SK-N-SH treated with all-trans-retinoic acid at 6 μM for 48 hours (cell line): Measurements from ENCODE around the gene ARHGAP15.

Experiments
- ATAC-seq: fragments of 200-7000 bp; cut with Tn5 transposase; 3 replicates; pipeline ENCODE4 v1.9.1; 2020; ENCODE audit warnings: mild to moderate bottlenecking, moderate library complexity
- ARNTL ChIP-seq: fragments of 450-650 bp; formaldehyde crosslinking; IDR thresholded peaks from 2 replicates; pipeline ENCODE4 v1.5.0; 2020; ENCODE audit warnings: low read depth, mild to moderate bottlenecking, moderate library complexity, borderline replicate concordance
- CSDC2 ChIP-seq: fragments of 250-450 bp; sonication (Bioruptor Pico); IDR thresholded peaks from 2 replicates; pipeline ENCODE4 v1.5.0; 2020; ENCODE audit warnings: mild to moderate bottlenecking, moderate library complexity
- ESRRG ChIP-seq: fragments of 250-450 bp; sonication (Bioruptor Pico); IDR thresholded peaks from 2 replicates; pipeline ENCODE4 v1.6.1; 2021; ENCODE audit warnings: mild to moderate bottlenecking
- GLIS3 ChIP-seq: fragments of 250-450 bp; sonication (Bioruptor Pico); IDR thresholded peaks from 2 replicates; pipeline ENCODE4 v1.5.0; 2020; ENCODE audit warnings: mild to moderate bottlenecking, moderate library complexity
- ISL1 ChIP-seq: fragments of 250-450 bp; sonication (Bioruptor Pico); IDR thresholded peaks from 2 replicates; pipeline ENCODE4 v2.1.2; 2022; ENCODE audit warnings: mild to moderate bottlenecking, moderate library complexity
- PPARA ChIP-seq: fragments of 250-450 bp; sonication (Bioruptor Pico); IDR thresholded peaks from 2 replicates; pipeline ENCODE4 v1.5.0; 2020; ENCODE audit warnings: mild to moderate bottlenecking, borderline replicate concordance
- RARB ChIP-seq: fragments of 250-450 bp; sonication (Bioruptor Pico); IDR thresholded peaks from 2 replicates; pipeline ENCODE4 v1.8.0; 2021; ENCODE audit warnings: mild to moderate bottlenecking, moderate library complexity
- SNAI2 ChIP-seq: fragments of 250-450 bp; sonication (Bioruptor Pico); IDR thresholded peaks from 2 replicates; pipeline ENCODE4 v1.5.0; 2020; ENCODE audit warnings: mild to moderate bottlenecking, moderate library complexity
- TCF4 ChIP-seq: fragments of 250-450 bp; sonication (Bioruptor Pico); IDR thresholded peaks from 2 replicates; pipeline ENCODE4 v1.8.0; 2021; ENCODE audit warnings: mild to moderate bottlenecking, moderate library complexity, borderline replicate concordance
- TOX ChIP-seq: fragments of 250-450 bp; sonication (Bioruptor Pico); IDR thresholded peaks from 2 replicates; pipeline ENCODE4 v1.8.0; 2021; ENCODE audit warnings: mild to moderate bottlenecking, moderate library complexity, borderline replicate concordance
- ZC3H10 ChIP-seq: fragments of 250-450 bp; sonication (Bioruptor Pico); IDR thresholded peaks from 2 replicates; pipeline ENCODE4 v1.5.1; 2021; ENCODE audit warnings: mild to moderate bottlenecking, moderate library complexity
- ZFP3 ChIP-seq: fragments of 250-450 bp; sonication (Bioruptor Pico); IDR thresholded peaks from 2 replicates; pipeline ENCODE4 v1.5.0; 2020; ENCODE audit warnings: mild to moderate bottlenecking, moderate library complexity
- ZFP30 ChIP-seq: fragments of 450-650 bp; formaldehyde crosslinking; IDR thresholded peaks from 2 replicates; pipeline ENCODE4 v1.5.0; 2022; ENCODE audit warnings: mild to moderate bottlenecking, moderate library complexity
- ZNF565 ChIP-seq: fragments of 450-650 bp; formaldehyde crosslinking; conservative IDR thresholded peaks from 2 replicates; pipeline ENCODE4 v1.5.0; 2020; ENCODE audit warnings: low read depth, mild to moderate bottlenecking, moderate library complexity
- ZNF70 ChIP-seq: fragments of 450-650 bp; formaldehyde crosslinking; IDR thresholded peaks from 2 replicates; pipeline ENCODE4 v1.5.0; 2020; ENCODE audit warnings: mild to moderate bottlenecking, moderate library complexity
- ZNF8 ChIP-seq: fragments of 450-650 bp; formaldehyde crosslinking; IDR thresholded peaks from 2 replicates; pipeline ENCODE4 v1.5.0; 2020; ENCODE audit warnings: mild to moderate bottlenecking, moderate library complexity
- TF ChIP-seq, protein P1 (sequence below): fragments of 250-450 bp; sonication (Bioruptor Pico); IDR thresholded peaks from 2 replicates; pipeline ENCODE4 v1.8.0; 2021; ENCODE audit warnings: low read depth, mild to moderate bottlenecking, moderate library complexity, borderline replicate concordance
- TF ChIP-seq, protein P2 (sequence below): fragments of 250-450 bp; sonication (Bioruptor Pico); IDR thresholded peaks from 2 replicates; pipeline ENCODE4 v1.5.1; 2021; ENCODE audit warnings: mild to moderate bottlenecking, moderate library complexity
- TF ChIP-seq, protein P3 (sequence below): fragments of 250-450 bp; sonication (Bioruptor Pico); IDR thresholded peaks from 2 replicates; pipeline ENCODE4 v1.5.0; 2020; ENCODE audit warnings: mild to moderate bottlenecking, moderate library complexity
- TF ChIP-seq, protein P4 (sequence below): fragments of 250-450 bp; sonication (Bioruptor Pico); IDR thresholded peaks from 2 replicates; pipeline ENCODE4 v1.5.1; 2020; ENCODE audit warnings: low read depth, mild to moderate bottlenecking, moderate library complexity
- TF ChIP-seq, protein P5 (sequence below): fragments of 250-450 bp; sonication (Bioruptor Pico); IDR thresholded peaks from 2 replicates; pipeline ENCODE4 v1.8.0; 2020; ENCODE audit warnings: mild to moderate bottlenecking, moderate library complexity, borderline replicate concordance

The ARHGAP15 gene

DNA sequence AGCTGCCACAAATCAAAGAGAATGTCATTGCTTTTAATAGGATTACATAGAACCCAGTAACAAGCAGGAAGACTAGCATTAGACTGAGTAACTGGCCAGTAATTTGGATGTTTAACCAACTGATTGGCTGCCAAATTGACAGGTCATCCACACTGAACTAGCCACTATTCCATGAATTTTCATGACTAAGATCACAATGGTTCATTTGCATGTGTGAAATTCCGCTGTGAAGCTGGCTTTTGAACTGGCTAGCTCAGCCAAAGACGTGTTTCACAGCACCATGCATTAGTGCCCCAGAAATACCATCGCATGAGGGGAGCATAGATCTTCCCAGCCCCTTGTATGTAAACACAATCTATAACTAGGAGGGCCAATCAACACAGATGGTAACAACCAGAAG is 649.8 kb downstream of the ARHGAP15 start:
- TF ChIP-seq, protein P1, sequence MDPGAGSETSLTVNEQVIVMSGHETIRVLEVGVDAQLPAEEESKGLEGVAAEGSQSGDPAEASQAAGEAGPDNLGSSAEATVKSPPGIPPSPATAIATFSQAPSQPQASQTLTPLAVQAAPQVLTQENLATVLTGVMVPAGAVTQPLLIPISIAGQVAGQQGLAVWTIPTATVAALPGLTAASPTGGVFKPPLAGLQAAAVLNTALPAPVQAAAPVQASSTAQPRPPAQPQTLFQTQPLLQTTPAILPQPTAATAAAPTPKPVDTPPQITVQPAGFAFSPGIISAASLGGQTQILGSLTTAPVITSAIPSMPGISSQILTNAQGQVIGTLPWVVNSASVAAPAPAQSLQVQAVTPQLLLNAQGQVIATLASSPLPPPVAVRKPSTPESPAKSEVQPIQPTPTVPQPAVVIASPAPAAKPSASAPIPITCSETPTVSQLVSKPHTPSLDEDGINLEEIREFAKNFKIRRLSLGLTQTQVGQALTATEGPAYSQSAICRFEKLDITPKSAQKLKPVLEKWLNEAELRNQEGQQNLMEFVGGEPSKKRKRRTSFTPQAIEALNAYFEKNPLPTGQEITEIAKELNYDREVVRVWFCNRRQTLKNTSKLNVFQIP, result no peak
- ATAC-seq, result no peak

DNA sequence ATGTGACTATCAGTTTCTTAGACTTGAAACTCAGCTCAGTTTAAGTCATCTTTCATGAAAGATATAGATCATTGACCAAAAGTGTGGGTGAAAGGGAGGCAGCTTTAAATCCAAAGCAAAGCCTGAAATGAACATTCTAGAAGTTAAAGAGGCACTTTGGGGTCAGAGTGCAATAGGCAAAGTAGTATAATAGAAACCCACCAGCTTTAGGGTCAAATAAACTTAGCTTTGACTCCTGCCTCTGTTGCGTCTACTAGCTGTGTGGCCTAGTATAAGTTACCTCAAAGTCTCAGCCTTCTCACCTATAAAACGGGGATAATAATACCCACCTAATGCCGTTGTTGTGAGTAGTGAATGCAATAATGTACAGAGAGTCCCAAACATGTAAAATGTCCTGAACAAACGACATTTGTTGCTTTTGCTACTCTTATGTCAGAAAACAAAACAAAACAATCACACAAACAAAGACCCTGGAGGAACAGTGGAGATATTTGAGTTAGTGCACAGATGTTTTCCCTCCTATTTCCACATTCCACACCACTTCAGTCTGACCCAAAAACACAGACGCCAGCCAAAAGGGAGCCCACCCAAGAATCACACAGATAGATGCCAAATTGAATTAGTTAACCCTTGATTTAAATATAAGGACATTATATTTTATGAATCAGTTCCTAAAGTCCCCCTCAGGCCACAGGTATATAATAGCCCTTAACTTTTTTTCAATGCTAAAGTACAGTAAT is 657.0 kb downstream of the ARHGAP15 start:
- no peak for ATAC-seq
- TF ChIP-seq ZNF70 (CRISPR knock-in tag) (no peak), ARNTL (no peak), ZC3H10 (no peak), TOX (no peak), ZNF8 (CRISPR knock-in tag) (no peak)
- TF ChIP-seq, protein P2, sequence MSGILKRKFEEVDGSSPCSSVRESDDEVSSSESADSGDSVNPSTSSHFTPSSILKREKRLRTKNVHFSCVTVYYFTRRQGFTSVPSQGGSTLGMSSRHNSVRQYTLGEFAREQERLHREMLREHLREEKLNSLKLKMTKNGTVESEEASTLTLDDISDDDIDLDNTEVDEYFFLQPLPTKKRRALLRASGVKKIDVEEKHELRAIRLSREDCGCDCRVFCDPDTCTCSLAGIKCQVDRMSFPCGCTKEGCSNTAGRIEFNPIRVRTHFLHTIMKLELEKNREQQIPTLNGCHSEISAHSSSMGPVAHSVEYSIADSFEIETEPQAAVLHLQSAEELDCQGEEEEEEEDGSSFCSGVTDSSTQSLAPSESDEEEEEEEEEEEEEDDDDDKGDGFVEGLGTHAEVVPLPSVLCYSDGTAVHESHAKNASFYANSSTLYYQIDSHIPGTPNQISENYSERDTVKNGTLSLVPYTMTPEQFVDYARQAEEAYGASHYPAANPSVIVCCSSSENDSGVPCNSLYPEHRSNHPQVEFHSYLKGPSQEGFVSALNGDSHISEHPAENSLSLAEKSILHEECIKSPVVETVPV (CRISPR knock-in tag), result no peak
- TF ChIP-seq, protein P1, result no peak
- TF ChIP-seq, protein P3, sequence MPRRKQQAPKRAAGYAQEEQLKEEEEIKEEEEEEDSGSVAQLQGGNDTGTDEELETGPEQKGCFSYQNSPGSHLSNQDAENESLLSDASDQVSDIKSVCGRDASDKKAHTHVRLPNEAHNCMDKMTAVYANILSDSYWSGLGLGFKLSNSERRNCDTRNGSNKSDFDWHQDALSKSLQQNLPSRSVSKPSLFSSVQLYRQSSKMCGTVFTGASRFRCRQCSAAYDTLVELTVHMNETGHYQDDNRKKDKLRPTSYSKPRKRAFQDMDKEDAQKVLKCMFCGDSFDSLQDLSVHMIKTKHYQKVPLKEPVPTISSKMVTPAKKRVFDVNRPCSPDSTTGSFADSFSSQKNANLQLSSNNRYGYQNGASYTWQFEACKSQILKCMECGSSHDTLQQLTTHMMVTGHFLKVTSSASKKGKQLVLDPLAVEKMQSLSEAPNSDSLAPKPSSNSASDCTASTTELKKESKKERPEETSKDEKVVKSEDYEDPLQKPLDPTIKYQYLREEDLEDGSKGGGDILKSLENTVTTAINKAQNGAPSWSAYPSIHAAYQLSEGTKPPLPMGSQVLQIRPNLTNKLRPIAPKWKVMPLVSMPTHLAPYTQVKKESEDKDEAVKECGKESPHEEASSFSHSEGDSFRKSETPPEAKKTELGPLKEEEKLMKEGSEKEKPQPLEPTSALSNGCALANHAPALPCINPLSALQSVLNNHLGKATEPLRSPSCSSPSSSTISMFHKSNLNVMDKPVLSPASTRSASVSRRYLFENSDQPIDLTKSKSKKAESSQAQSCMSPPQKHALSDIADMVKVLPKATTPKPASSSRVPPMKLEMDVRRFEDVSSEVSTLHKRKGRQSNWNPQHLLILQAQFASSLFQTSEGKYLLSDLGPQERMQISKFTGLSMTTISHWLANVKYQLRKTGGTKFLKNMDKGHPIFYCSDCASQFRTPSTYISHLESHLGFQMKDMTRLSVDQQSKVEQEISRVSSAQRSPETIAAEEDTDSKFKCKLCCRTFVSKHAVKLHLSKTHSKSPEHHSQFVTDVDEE (CRISPR knock-in tag), result no peak

DNA sequence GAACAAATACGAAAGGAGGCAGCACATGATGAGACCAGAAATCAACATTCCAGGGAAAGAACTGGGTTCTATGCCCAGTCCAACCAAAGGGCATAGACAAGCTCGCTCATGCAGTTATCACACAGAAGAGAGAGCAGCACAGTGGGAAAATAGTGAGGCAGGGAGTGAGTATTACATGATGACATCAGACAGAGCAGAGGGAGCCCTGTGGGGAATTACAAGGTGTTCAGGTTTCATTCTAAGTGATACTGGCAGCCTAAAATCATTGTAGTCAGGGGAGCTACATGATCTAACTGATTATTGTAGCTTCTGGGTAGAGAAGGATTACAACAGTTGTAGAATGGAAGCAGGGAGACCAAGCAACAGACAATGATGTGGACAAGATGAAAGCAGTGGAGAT is 658.5 kb downstream of the ARHGAP15 start:
- no peak for ATAC-seq
- TF ChIP-seq ZC3H10 (no peak), PPARA (CRISPR knock-in tag) (no peak), CSDC2 (CRISPR knock-in tag) (no peak), RARB (CRISPR knock-in tag) (no peak), TOX (no peak), ZFP30 (CRISPR knock-in tag) (no peak), GLIS3 (CRISPR knock-in tag) (no peak), ZNF70 (CRISPR knock-in tag) (no peak), ISL1 (CRISPR knock-in tag) (no peak), ARNTL (no peak), TCF4 (no peak), ZFP3 (CRISPR knock-in tag) (no peak), ESRRG (CRISPR knock-in tag) (no peak), ZNF565 (no peak), SNAI2 (no peak), ZNF8 (CRISPR knock-in tag) (no peak)
- TF ChIP-seq, protein P3 (CRISPR knock-in tag), result no peak
- TF ChIP-seq, protein P4, sequence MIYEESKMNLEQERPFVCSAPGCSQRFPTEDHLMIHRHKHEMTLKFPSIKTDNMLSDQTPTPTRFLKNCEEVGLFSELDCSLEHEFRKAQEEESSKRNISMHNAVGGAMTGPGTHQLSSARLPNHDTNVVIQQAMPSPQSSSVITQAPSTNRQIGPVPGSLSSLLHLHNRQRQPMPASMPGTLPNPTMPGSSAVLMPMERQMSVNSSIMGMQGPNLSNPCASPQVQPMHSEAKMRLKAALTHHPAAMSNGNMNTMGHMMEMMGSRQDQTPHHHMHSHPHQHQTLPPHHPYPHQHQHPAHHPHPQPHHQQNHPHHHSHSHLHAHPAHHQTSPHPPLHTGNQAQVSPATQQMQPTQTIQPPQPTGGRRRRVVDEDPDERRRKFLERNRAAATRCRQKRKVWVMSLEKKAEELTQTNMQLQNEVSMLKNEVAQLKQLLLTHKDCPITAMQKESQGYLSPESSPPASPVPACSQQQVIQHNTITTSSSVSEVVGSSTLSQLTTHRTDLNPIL, result no peak
- TF ChIP-seq, protein P5, sequence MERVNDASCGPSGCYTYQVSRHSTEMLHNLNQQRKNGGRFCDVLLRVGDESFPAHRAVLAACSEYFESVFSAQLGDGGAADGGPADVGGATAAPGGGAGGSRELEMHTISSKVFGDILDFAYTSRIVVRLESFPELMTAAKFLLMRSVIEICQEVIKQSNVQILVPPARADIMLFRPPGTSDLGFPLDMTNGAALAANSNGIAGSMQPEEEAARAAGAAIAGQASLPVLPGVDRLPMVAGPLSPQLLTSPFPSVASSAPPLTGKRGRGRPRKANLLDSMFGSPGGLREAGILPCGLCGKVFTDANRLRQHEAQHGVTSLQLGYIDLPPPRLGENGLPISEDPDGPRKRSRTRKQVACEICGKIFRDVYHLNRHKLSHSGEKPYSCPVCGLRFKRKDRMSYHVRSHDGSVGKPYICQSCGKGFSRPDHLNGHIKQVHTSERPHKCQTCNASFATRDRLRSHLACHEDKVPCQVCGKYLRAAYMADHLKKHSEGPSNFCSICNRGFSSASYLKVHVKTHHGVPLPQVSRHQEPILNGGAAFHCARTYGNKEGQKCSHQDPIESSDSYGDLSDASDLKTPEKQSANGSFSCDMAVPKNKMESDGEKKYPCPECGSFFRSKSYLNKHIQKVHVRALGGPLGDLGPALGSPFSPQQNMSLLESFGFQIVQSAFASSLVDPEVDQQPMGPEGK (CRISPR knock-in tag), result no peak
